ENCODE measurements around the gene RNMT.

DNA sequence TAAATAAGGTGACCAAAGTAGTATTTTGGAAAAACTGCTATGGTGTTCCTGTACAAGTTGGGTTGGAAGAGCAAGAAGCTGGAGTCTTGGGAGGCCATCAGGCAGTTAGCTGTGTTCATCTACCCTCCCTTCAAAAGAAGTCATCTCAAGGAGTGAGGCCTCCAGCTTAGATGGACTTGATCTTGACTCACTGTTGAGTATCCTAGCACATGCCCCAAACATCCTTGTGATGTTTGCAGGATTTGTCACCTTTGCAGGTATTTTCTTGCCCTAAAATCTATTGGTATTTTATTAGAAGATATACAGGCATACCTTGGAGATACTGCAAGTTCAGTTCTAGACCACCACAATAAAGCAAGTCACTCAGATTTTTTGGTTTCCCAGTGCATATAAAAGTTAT, 30.2 kb downstream of the RNMT start:
- TF ChIP-seq POLR2A (IDR thresholded peaks at IDR 0.05), result no peak
- TF ChIP-seq, protein P1, sequence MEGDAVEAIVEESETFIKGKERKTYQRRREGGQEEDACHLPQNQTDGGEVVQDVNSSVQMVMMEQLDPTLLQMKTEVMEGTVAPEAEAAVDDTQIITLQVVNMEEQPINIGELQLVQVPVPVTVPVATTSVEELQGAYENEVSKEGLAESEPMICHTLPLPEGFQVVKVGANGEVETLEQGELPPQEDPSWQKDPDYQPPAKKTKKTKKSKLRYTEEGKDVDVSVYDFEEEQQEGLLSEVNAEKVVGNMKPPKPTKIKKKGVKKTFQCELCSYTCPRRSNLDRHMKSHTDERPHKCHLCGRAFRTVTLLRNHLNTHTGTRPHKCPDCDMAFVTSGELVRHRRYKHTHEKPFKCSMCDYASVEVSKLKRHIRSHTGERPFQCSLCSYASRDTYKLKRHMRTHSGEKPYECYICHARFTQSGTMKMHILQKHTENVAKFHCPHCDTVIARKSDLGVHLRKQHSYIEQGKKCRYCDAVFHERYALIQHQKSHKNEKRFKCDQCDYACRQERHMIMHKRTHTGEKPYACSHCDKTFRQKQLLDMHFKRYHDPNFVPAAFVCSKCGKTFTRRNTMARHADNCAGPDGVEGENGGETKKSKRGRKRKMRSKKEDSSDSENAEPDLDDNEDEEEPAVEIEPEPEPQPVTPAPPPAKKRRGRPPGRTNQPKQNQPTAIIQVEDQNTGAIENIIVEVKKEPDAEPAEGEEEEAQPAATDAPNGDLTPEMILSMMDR (IDR thresholded peaks at IDR 0.05), result no peak

All from heart left ventricle (tissue), 13 donors.